ENCODE data around the gene KRT16.
"Not testable (repeated sequence)": the region's sequence is repeated elsewhere in the genome, so short reads cannot be mapped to it uniquely, and the experiment has no call there.

The KRT16 gene

DNA sequence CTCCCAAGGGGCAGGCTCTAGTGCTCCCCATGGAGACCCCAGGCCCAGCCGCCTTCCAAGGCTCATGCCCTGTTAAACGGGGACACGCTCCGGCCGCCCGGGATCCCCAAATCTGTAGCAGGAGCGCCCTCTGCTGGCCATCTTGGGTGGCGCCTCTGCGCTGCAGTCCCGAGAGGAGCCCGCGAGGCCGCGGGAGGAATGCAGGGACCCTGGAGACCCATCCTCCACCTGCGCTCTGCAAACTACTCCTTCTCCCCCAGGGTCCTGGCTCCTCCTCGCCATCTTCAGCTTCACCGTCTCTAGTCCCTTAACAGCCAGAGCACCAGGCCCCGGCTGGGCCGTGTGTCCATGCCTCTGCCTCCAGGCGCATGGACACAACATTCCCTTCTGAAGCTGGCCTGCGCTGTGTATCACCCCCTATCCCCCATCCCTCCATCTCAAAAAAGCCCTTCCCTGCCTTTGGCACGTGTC is 35.4 kb upstream of the KRT16 start:
- peak; percentile 63 for DNase-seq (ENCODE audit: low spot score)

DNA sequence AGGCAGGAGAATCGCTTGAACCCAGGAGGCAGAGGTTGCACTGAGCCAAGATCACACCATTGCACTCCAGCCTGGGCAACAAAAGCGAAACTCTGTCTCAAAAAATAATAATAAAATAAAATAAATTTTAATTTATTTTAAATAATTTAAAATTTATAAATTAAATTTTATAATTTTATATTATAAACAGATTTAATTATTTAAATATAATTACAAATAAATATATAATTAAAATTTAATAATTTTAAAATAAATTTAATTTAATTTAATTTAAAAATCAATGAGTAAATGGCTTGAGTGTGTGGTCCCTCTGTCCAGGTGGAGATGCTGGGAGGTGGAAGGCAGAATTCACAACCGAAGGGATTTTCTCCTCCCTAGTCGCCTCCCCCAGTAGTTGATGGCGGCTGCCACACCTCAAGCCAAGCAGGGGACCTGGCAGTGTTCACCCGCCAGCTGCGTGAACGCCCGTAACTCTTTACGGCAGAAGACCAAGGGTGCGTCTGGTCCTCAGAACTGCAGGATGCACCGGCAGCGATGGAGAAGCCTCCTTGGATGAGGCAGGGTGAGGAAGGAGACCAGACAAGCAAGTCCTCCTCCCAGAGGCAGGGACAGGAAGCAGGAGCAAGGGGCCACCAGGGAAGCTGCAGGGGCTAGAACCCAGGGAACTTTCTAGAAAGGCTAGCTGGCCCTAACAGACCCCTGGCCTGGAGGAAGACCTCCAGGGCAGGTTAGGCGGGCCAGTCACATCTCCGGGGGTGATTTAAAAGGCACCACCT is 34.7 kb upstream of the KRT16 start:
- DNase-seq (ENCODE audit: low spot score): no peak

DNA sequence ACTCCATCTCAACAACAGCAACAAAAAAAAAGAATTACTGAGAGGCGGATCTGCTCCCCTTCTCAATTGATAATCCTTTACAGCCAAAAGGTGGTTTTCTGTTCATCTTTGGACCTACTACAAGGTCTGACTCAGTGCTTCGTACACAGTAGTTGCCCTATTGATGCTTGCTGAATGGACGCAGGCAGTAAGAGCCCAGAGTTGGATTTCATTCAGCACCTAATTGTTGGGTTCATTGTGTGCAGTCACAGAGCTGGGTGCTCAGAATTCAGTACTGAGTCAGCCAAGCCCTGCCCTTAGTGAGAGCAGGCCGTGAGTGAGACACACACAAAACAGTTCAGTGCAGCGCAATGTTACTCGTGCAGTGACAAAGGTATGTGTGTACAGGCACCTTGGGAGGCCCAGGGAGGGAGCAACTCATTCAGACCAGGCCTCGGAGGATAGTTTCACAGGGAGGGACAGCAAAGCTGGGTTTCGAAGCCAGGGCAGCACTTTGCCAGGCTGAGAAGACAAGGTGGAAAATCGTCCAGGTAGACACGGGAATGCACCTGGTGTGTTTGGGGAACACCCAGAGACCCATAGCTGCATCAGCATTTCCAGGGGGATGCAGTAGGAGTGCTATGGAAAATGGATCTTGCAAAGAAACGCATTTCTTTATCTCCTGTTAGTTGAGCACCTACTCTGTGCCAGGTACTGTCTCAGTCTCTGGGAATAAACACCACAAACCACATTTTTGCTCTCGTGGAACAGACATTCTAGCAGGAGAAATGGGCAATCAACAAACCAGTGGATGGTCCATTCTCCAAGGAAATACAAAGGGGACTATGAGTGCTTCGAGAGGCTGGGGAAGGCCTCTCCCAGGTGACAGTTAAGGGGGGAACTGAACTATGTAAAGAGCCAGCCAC is 29.9 kb upstream of the KRT16 start:
- DNase-seq (ENCODE audit: low spot score): no peak

DNA sequence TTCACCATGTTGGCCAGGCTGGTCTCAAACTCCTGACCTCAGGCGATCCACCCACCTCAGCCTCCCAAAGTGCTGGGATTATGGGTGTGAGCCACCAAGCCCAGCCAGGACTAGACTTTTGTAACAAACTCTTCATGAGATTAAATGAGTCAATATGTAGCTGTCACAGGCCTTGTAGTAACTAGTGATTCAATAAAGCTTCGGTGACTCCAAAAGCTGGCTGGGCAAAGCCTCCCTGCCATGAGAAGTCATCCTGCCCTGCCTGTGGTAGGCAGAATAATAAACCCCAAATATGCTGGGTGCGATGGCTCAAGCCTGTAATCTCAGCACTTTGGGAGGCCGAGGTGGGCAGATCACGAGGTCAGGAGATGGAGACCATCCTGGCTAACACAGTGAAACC is 28.0 kb upstream of the KRT16 start:
- DNase-seq (ENCODE audit: low spot score): not testable (repeated sequence)

DNA sequence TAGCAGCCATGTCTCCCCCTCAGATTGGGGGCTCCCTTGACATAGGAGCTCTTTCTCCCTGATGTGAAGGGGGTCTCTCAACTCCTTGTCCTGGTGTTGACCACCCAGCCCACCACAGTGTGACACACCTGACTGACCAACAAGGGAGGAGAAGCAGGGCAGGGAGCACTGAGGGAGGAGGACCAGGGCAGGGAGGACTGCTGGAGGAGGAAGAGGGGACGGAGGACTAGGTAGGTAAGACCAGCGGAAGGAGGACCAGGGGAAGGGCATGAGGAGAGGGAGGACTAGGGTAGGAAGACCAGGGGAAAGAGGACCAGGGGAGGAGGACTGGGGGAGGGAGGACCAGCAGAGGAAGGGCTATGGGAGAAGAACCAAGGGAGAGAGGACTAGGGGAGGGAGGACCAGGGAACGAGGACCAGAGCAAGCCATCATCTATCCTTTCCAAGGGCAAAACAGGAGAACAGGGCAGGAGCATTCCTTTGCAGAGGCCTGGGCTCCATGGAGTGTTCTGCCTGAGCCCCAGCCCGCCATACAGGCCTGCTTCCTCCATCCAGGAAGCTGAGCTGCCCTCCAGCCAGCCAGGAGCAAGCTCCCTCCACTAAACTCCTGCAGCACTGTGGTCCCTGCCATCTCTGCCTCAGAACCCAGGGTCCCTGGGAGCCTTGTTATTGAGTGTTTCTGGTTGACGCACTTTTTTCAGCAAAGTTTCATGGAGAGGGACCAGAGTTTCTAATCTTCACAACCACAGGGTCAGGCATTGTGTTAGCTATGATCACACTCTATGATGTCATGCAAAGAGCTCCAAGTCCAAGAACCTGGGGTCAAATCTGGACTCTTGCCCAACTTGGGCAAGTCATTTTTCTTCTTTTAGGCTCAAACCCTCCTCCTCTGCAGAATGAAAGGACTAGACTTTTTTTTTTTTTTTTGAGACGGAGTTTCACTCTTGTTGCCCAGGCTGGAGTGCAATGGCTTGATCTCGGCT is 27.2 kb upstream of the KRT16 start:
- DNase-seq (ENCODE audit: low spot score): no peak

DNA sequence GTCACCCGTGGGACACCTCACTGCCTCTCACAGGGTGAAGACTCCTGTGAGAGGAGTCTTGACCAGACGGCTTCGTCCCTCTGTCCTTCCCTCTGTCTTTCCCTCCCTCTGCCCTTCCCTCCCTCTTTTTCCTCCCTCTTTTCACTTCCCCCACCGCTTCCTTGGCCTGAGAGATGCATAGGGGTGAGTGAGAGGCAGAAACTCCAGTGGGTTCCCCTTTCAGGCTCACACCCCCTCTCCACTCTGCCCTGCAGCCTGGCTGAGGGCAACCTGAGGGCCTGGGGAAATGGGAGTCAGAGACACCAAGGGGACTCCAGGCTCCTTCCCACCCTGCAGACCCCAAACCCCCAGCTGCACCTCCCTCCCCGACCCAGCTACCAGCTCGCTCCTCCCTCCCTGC is 26.4 kb upstream of the KRT16 start:
- no peak for DNase-seq (ENCODE audit: low spot score)

DNA sequence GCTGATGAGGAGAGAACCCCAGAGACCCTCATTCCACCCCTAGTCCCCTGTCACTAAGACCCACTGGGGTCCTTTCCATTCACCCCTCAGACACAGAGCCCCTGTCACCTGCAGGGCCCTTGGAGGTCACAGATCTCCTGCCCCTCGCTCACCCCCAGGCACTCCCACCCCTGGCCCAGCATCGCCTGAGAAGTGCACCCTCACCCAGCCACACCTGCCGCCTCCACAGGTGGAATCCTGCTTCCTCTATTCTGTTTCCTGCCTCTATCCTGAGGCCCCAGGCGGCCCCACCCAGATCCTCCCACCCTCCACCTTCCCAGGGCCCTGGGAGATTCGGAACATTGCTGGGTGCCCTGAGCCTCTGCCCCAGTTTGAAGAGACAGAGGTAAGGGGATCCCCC is 25.6 kb upstream of the KRT16 start:
- no peak for DNase-seq (ENCODE audit: low spot score)

DNA sequence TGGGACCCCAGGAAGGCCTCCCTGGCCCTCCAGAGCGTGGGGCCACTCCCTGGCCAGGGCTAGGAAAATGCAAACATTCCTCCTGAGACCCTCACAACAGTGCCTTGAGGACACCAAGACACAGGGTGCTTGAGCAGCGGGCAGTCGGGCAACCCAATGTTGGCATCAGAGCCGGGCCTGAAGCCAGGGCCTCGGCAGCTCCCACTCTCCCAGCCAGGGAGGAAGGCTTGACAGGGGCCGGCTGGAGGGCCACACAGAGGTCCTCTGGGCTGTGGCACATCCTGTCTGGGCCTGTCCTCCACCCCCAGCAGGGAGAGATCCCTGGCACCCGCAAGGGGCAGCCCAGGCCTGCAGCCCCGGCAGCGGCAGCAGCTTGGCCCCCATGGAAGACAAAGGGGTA is 24.1 kb upstream of the KRT16 start:
- DNase-seq (ENCODE audit: low spot score): no peak

DNA sequence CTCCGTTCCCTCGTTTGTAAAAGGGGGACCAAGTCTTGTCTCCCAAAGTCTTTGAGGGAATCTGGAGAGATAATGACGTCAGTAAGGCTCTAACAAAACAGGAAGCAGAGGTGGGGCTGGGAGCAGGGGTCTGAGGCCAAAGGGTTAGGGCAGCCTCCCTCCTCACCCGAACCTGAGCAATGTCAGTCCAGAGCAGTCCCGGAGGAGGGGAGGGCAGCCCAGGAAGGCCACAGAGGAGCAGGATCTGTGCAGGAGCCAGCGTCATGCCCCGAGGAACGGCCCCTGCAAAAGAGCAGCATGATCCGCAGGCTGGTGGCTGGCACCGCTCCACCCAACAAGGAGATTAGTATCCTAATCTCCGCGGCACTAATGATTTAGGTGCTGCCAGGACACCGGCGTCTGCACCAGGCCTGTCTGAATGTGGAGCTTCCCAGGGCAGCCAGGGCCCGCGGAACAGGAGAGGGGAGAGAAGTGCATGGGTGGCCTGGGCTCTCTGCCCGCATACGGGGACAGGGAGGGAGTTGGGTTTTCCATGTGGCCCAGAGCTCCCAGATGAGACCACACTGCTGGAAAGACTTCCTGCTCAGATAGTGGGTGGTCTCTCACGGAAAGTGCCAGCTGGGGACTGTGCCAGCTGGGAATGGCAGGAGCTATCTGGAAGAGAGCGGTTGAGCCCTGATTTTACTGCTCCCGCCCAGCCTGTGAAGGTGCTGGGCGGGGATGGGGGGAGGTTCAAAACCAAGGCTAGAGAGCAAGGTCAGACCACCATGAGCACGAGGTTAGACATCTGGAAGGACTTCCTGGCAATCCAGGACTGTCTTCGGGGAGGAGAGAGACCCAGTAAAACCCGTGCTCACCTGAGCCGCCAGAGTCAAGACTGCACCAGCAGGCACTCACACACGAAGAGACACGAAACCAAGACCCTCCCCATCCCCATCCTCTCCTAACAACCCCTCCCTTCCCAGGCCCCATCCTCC is 22.8 kb upstream of the KRT16 start:
- no peak for DNase-seq (ENCODE audit: low spot score)

DNA sequence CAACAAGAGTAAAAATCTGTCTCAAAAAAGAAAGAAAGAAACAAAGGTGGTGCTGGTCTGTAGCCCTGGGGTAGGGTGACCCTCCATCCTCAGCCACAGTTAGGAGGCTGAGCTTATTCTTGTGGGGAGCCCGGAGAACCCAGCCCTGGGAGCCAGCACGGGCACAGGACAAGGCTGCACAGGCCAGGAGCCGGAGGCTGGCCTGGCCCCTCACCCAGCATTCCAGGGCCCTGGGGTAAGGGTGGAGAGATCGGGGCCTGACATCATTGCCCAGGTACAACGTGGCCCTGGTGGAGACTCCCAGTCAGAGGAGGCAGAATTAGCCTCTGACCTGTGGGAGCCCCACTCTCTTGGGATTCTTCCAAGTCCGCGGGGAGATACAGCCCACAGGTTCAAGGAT is 22.1 kb upstream of the KRT16 start:
- DNase-seq (ENCODE audit: low spot score): no peak

DNA sequence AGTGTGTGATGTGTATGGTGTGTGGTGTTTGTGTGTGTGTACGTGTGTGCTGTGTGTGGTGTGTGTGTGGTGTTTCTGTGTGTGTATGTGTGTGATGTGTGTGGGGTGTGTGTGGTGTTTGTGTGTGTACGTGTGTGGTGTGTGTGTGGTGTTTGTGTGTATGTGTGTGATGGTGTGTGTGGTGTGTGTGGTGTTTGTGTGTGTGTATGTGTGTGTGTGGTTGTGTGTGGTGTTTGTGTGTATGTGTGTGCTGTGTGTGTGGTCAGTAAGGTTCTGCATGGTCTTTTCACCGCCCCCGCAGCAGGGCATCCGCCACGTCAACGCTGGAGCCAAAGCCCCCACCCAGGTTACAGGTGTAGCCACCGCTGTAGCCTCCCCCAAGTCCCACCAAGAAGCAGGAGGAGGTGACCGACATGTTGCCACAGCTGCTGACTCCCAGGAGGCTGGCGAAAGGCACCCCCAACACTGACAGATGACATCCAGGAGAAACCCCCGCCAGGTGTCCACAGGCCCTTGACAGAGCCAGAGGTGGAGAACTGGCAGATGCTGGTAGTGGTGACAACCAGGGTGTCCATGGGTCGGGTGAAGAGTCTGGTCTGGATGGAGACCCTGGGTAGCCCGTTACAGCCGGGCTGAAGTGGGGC is 21.1 kb upstream of the KRT16 start:
- DNase-seq (ENCODE audit: low spot score): no peak

DNA sequence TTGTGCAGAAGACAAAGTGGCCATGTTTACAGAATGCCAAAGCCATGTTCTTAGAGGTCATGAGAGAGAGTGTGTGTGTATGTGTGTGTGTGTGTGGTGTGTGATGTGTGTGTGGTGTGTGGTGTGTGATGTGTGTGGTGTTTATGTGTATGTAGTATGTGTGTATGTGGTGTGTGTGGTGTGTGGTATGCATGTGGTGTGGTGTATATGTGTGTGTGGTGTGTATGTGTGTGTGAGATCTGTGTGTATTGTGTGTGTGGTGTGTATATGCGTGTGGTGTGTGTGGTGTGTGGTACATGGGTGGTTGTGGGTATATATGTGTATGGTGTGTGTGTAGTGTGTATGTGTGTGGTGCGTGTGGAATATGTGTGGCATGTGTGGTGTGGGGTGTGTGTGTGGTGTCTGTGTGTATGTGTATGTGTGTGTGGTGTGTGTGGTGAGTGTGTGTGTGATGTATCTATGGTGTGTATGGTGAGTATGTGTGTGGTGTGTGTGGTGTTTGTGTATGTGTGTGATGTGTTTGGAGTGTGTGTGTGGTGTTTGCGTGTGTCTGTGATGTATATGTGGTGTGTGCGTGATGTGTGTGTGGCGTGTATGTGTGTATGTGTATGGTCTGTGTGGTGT is 20.0 kb upstream of the KRT16 start:
- no peak for DNase-seq (ENCODE audit: low spot score)

DNA sequence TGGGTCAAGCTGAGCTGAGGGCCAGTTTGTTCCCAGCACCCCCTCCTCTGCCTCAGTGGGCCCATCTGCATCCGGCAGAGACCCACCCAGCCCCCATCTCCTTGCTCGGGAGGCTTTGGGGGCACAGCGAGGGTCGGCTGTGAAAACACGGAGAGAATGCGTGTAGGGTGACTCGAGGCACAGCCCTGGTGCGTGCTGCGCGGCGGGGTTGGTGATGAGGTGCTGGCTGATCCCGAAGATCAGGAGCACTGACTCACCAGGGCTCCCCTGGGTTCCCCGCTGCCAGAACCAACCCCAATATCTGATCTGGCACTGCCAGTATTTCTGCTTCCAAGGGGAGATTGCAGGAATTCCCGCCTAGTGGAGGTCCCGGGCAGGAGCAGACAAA is 19.3 kb upstream of the KRT16 start:
- DNase-seq (ENCODE audit: low spot score): no peak

DNA sequence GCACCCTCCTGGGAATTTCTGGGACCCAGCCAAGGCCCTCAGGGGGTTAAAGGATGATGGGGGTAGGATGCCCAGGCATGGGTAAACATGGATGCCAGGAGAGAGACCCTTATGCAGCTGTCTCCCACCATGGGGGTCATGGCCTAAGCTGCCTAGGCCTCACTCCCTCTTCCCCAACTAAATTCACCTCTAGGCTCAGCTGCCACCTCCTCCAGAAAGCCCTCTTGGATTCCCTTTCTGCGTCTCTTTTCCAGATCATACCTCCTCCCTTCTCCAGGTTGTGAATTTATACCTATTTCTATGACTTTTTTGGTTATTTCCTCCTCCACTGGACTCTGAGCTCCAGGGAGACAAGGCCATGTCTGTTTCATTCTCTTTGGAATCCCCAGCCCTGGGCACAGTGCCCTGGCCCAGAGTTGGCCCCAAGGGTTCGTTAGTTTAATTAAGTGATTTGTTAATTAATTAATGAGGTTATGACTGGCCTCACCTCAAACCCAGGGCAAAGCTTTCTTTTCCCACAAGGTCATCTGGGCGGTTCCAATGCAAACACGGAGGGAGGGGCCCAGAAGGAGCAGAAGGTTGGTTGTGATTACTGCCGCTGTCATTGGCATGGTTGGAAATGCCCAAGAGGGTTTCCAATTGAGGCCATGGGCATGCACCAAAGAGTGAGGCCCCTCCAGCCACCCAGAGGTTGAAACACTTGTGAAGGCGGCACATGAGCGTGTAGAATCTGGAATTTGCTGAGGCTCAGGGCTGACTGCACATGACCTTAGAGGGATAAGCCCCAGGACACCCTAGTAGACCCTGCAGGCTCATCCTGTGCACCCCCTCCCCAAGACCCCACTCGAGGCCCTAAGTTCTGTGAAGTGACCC is 18.7 kb upstream of the KRT16 start:
- DNase-seq (ENCODE audit: low spot score): no peak

DNA sequence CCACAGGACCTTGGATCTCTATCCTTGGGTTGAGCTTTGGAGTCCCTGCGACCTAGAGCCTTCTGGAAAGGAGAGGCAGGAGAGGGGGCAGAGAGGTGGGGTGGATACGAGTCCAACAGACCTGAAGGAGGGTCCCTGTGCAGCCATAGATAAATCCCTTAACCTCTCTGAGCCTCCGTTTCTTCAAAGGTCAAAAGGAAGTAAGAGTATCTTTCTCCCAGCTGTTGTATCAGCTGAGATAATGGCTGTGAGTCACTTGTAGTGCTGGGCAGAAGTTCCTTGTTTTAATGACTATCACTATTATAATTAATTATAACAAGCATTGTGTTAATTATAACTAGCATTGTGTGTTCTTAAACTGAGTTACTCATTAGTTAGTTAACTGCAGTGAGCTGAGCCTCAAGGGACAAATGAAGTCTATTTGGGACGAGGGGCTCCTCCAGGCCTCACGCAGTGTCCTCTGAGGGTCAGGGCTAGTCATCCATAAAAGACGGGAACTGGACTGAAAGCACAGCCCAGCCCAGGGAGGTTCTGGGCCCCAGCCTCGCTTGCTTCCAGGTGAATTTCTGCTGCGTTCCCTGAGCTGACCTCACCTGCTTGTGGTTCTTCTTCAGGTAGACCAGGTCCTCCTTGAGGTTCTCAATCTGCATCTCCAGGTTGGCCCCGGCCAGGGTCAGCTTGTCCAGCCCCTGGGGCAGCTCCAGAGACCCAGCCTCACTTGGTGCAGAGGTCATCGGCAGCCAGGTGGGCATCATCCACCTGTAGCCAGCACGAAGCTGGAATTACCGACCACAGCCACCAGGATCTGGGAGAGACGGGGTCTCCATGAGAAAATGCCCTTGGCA is 17.5 kb upstream of the KRT16 start:
- DNase-seq (ENCODE audit: low spot score): no peak

DNA sequence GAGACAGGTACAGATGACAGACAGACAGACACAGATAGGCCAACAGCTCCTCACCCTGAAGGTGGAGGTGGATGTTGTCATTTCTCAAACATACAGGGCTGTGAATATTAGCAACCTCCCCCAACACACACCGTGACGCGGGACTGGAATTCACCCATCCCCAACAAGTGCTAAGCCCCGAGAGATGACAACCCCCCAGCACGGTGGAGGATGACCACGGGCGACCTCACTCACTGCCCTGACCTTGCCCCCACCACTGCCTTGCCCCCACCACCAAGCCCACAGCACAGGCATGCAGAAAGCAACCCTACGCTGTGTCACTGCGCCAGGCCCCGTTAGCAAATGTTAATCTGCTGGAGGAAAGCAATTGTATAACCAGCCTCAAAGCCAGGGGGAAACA is 16.7 kb upstream of the KRT16 start:
- no peak for DNase-seq (ENCODE audit: low spot score)

DNA sequence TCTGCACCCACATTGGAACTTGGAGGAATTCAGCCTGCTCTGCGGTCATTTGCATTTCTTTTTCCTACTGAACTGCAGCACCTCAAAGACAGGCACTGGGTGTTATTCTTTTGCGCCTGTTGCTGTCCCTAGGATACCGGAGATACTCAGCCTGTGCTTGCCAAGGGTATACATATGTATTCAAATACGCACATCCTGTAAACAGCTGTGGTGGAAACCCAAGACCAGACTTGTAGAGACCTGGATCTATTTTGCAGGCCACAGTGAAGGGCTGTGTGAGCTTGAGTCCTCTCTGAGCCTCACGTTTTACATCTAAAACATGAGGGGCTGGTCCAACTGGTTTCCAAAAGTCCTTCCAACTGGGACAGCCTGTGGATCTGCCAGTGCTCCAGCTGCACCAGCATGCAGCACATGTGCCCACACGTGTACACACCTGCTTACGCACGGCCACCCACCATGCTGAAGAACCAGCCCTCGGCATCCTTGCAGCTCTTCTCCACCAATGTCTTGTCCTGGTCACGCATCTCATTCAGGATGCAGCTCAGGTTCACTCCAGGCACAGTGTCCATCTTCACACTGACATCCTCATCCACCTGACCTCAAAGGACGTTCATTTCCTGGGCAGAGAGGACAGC is 16.2 kb upstream of the KRT16 start:
- not testable (repeated sequence) for DNase-seq (ENCODE audit: low spot score)

DNA sequence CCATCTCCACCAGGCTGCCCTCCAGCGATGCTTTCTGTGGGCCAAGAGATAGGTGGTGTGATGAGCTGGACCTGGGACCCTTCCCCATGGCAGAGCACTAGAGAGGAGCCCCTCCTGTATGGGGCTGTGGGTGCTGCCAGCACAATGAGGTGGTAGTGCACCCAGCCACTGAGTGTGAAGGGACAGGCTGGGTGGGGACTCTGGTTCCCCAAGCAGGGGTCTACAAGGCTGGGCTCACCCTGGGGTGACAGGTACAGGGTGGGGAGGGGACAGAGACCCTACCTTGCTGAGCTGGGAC is 15.5 kb upstream of the KRT16 start:
- DNase-seq (ENCODE audit: low spot score): not testable (repeated sequence)
